Stimulated activated CD4-positive, alpha-beta T cell treated with anti-CD3 and anti-CD28 coated beads, Interleukin-4, amount 100 ng/mL, for 1 hour (primary cell): Measurements from ENCODE around the gene WNT5A.

Experiments
- DNase-seq: peaks from one replicate; pipeline ENCODE4 v3.0.0-alpha.2; 2020

The WNT5A gene

DNA sequence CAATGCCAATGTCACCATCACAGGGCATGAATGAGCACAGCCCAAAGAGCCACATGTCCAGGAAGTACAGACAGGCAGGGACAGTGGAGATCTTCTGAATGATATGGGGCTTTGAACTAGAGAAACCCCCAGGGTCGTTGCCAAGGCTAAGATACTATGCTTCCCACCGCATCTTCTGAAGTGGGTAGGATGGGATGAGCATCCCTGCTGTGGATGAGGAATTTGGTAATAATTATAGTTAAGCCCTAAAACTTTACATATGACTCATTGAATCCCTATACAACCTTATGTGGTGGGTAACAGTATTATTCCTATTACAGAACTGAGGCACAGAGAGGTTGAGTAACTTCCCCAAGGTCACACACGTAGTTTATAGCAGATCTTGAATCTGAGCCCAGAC lies 44.2 kb downstream of the WNT5A start:
- DNase-seq, result no peak

DNA sequence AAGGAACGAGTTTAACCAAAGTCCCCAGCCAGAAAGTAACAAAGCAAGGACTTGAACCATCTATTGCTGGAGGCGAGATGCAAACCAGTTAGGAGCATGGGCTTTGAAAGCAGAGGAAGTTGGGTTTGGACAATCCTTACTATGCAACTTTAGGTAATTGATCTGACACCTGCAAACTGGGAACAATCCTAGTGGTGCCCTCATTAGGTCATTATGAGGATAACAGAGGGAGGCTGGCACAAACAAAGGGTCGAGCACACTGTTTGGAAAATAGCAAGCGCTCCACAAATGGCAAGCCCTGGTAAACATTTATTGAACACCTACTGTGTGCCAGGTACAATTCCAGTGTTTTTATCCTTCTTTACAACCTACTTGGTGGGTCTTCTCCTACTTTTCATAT lies 45.6 kb downstream of the WNT5A start:
- no peak for DNase-seq

DNA sequence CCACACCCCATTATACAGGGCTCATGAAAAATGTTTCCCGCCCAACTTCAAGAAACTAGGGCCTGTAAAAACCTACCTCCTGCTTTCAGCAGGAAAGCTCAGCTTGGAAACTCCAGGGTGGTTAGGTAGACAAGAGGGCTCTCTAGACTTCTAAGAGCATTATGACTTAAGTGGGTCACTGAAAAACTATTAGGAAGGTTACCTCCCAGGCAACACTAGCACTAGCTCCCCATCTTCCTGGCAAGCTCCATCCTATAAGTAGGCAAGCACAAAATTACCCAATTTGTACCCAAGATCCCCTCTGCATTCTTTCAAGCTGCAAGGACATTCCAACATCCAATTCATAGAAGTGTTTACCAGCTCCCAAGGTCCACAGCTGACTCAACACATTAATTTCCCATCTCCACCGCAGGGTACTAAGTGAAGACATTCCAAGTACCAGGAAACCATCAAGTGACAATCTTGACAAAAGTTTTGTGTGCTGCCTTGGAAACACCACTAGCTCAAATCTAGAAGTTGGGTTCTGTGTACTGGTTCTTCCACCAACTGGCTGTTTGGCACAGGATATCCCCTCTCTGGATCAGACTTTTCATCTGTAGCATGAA lies 46.9 kb downstream of the WNT5A start:
- no peak for DNase-seq

DNA sequence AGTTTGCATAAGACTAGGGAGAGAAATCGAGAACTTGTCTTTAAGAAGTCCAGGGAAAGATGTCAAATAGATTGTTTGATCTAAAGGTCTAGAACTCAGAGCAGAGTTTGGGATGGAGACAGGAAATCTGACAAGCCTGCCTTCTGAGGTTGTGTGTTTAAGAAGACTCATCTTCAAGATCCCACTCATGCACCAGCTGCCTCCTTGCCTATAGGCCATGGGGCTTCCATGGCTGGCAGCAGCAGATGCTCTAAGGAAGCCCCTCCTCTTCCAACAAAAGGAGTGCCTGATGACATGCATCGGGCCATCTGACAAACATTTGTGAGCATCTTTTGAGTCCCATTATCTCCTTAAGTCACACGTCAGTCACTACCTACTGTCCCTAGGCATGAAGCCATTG lies 47.4 kb downstream of the WNT5A start:
- no peak for DNase-seq

DNA sequence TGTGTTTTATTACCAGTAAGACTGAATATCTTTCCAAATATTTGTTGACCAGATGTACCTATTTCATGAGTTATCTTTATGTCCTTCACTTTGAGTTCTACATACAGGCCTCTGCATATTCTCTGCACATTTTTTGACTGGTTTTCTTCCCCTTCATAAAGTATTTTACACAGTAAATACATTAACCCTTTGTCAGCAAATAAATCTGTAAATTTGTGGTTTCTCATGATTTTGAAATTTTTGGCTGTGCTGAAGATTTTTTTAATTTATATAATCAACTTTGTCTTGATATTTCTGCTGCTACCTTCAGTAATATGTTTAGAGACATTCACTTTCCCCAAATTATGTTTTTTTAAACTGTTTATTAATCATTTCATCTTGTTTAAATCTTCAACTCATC lies 50.5 kb downstream of the WNT5A start:
- no peak for DNase-seq

GRCh38 chr3:55435491-55435890 lies 51.6 kb downstream of the WNT5A start:
- no peak for DNase-seq

DNA sequence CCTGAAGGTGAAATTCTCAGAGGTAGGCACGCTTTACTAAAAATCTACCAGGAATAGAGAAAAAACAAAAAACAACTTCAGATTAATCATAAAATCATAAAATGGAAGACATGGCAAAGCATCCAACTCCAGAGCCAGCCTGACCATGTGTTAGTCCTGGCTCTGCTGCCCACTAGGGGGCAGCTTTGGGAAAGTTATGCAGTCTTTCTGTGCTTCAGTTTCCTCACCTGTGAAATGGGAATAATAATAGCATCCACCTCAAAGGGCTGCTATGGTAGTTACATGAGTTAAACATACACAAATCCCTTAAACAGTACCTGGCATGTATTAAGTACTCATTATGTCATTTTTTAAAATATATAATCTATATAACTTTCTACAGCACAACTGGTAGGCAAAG lies 52.3 kb downstream of the WNT5A start:
- no peak for DNase-seq

GRCh38 chr3:55431041-55431440 lies 56.1 kb downstream of the WNT5A start:
- DNase-seq, result no peak

DNA sequence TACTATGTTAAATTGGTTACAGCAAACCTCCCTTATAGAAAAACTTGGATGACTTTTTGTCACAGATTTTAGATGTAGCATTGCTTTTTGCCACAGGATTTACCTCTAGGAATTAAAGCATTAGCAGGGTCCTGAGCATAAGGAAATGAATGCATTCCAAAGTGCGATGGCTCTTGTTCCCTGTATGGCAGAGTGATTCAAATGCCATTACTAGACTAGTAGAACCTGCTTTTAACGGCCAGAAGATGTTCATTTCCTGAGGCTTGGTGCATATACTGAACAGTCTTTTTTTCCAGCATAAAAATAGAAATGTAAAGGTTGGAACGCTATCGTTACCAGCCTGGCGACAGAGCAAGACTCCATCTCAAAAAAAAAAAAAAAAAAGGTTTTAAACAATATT lies 59.4 kb downstream of the WNT5A start:
- DNase-seq, result no peak

DNA sequence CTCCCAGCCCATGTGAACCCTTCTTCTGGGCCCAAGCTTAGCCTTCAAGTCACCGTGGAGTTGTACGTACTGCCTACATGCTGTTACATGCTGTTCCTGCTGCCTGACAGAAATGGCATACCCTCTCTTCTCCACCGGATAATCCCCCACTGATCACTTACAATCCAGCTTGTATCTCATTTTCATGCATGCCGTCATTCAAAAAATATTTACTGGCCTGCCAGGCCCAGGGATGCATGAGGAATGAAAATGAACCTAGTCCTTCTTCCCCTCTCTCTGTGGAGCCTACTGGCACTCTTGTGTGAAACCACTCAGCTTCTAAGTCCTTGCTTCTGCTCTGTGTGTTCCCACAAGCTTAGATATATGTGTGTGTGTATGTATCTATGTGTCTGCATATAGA lies 60.6 kb downstream of the WNT5A start:
- DNase-seq, result no peak

DNA sequence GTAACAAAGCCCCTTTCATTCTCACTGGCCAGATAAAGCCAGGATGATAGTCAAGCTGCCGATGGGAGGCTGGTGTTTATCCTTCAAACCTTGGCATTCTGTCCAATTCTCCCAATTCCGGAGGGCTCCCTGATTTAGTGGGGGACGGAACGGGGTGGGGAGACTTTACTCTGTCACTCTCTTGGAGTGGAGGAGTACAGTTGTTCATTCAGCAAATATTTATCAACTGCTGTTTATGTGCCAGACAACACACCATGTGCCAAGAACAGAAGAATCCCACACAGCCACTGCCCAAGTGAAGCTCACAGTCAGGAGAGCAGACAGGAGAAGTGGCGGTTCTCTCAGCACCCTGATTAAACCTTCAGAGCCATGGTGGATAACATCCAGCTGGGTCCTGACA lies 63.3 kb downstream of the WNT5A start:
- no peak for DNase-seq

- no peak for DNase-seq
Observed at GRCh38 chr3:55417211-55417610, 69.9 kb downstream of the WNT5A start.

GRCh38 chr3:55416331-55416821 lies 70.7 kb downstream of the WNT5A start:
- DNase-seq, result no peak
